Effector CD4-positive, alpha-beta T cell (primary cell): ENCODE results near the gene MRPL47.

ENCODE experiments used
- DNase-seq: peaks from one replicate; pipeline ENCODE4 v3.0.0-alpha.2; 2020

MRPL47 gene

DNA sequence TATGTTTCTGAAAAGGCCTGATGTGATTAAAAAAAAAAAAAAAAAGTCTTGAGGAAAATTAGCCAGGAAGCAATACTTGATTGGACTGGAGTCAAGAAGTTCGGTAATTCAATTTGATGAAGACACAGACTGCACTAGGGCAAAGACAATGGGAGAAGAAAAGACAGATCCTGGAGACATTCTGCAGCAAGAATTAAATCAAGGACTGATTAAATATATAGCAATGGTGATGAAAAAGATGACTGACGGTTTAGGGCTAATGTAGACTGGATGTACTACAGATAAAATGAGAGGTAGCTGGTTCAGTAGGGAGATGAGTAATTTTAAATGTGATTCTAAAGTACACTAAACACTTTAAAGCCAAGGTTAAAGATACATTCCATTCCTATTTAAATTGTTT lies 13.8 kb downstream of the MRPL47 start:
- DNase-seq = no peak

DNA sequence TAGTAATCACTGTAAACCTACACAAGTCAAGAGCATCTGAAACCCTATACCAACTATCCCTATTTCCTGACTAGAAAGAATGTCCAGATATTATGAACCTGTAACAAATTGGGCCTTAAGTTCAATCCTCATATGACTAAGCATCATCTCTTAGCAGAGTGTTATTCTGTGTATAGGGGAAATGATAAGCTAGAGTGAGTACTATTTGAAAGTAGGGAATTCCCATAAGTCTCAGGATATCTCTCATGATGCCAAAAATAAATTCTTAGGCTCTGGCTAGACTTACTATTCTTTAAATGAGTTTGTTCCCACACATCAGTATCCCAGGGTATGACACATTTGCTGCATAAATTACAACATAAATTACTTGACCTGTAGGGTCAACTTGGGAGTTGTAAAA lies 15.3 kb downstream of the MRPL47 start:
- DNase-seq = no peak

DNA sequence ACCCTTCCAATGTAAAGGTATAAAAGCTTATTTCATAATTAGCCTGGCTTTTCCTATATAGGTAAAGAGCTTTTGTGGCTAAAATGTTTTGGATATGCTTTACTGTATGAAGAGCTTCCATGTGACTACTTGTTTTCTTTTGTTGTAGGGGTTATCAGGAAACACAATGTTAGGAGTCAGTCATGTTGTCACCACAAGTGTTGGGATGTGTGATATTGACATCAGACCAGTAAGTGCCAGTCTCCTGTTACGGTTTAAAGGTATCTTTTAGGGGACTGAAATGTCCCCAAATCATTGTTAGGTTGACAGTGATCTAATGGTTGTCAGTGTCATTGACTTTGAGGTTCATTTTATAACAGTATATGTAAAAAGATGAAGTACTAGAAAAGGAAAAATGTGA lies 23.4 kb downstream of the MRPL47 start:
- no peak for DNase-seq

DNA sequence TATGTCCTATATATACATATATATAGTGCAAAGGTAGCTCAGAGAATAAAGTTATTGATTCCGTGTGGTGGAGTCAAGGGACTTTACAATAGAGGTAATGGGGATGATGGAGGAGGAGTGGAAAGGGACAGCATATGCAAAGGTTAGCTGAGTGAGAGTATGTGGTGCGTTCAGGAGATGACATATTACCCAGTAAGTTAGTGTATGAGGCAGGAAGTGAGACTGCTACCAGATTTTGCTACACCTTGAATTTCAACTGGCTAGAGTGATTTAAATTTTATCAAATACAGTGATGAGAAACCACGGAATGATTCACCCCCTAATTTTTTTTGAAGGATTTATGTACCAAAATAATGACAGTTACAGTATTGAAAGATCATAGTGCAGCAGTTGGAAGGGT lies 38.9 kb downstream of the MRPL47 start:
- no peak for DNase-seq

DNA sequence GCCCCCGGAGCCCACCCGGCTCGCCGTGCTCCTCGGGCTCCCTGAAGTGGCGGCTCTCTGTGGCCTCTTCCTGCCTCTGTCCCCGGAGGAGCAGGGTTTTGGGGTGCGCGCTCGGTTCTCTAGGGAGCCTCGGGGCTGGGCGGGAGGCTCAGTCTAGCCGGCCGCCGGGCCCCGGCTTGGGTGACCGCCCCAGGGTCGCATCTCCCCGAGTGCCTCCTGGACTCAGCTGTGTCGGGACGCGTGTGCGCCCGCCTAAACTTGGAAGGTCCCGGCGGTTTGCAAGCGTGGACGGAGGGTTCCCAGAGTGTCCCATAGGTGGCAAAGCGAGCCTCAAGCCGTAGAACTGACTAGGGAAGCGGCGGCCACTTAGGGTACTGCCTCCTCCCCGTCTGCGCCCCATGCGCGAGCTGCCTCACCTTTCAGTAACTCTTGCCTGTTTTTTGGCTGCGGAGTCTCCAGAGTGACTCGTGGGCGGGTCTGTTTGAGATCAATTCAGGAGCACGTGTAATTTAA lies 41.1 kb downstream of the MRPL47 start:
- peak; percentile 57 for DNase-seq

DNA sequence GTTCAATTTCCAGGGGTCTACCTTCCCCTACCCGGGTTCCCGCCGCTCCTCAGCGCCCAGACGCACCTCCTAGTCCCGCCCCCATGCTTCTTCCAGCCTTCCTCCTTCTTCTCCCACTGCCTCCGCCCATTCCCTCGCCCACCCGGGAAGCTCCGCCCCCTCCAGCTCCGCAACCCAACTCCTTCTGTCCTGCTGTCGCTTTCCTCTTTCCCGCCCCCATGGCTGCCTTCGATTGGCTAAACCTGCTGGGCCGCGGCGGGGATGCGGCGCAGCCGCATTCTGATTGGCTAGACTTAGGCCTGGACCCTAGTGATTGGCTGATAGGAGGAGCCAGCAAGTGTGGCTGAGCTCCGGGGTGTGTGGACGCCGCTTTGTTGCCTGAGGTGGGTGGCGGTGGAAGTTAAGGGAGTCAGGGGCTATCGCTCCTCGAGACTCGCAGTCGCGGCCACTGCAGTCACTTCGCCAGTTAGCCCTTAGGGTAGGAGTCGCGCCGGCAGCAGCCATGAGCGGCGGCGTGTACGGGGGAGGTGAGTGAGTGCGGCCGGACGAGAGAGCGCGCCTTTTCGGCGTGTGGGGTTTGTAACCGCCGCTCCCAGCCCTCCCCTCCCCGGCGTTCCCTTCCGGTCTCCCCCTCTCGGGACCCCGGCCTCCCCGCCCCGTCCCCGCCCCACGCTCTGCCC lies 41.7 kb downstream of the MRPL47 start, which contains the start of gene ACTL6A:
Gene ACTL6A (plus strand): TSS at position 336 of the 680 bp plus-strand sequence. CDS start 167 bp downstream, at position 503.
- DNase-seq = peak; percentile 97

DNA sequence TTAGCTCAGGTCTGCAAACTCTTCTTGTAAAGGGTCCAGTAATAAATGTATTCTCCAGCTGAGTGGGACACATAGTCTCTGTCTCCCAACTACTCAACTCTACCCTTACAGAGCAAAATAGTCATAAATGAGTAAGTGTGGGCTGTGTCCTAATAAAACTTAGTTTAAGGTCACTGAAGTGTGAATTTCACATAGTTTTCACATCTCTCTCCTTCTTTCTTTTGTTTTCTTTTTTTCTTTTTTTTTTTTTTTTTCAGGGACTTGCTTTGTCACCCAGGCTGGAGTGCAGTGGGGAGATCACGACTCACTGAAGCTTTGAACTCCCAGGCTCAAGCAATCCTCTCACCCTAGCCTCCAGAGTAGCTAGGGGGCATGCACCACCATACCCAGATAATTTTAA lies 43.6 kb downstream of the MRPL47 start:
- no peak for DNase-seq

DNA sequence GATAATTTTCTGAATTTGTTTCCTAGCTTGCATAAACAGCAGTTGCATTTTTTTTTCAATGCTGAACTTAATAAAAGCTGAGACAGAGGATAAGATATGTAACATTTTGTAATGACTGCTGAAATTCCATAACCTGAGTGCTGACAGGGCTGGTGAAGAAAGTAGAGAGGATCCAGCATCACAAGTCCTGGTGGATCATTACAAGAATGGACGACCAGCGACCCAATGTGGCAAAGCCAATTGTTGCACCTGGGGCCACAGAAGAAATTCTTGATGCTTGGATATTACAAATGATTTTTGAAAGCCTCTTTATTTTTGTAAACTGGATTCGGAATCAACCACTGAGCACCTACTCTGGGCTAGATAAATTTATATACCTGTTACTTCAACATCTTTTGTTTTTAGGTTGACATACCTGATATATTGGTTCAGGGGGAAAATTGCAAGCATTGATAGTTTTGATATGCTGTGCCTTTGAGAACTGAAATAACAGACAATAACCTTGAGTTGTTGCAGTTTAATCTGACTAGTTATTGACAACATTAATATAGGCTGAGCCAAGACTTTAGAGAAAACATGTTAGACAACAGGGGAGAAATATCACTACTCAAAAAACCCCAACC lies 45.6 kb downstream of the MRPL47 start:
- peak; percentile 26 for DNase-seq

DNA sequence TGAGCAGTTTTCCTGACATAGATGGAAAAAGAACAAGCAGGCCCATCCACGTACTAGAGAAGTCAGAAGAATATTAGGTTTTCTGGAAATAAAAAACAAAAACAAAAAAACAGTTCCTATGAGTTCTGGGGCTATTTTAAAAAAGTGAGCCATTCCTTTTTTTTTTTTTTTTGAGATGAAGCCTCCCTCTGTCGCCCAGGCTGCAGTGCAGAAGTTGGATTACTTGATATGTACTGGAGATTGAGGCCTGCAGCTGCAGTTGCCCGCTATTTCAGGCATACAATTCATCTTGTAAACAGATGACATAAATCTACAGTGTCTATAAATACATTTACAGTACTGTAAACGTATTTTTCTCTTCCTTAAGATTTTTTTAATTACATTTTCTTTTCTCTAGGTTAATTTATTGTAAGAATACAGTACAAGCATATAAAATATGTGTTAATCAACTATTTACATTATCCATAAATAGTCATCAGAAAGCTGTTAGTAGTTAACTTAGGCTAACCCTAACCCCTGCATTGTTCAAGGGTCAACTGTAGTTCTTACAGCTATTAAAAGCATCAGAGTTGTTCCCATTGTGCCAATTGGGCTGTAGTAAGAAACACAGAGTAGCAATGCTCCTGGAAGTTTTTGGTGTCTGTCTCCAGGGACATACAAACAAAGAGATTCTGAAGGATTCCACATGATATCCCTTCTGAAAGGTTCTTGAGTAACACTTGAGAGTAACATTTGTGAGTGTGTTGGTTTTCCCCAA lies 52.9 kb downstream of the MRPL47 start:
- DNase-seq = no peak

DNA sequence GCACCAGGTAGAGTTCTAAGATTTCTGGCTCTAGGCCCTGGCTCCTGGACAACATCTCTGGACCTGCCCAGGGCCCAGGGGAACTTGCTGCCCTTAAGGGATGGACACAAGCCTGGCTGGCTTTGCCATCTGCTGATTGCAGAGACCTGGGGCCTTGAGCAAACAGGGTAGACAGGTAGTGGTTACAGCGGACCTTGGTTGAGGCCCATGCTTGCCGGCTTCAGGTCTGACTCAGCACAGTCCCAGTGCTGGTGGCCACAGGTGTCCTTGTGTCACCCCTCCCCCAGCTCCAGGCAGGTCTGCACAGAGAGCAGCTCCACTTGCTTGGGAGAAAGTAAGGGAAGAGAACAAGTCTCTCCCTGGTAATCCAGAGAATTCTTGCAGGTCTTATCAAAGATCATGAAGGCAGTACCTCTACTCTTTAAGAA lies 57.6 kb downstream of the MRPL47 start:
- no peak for DNase-seq

DNA sequence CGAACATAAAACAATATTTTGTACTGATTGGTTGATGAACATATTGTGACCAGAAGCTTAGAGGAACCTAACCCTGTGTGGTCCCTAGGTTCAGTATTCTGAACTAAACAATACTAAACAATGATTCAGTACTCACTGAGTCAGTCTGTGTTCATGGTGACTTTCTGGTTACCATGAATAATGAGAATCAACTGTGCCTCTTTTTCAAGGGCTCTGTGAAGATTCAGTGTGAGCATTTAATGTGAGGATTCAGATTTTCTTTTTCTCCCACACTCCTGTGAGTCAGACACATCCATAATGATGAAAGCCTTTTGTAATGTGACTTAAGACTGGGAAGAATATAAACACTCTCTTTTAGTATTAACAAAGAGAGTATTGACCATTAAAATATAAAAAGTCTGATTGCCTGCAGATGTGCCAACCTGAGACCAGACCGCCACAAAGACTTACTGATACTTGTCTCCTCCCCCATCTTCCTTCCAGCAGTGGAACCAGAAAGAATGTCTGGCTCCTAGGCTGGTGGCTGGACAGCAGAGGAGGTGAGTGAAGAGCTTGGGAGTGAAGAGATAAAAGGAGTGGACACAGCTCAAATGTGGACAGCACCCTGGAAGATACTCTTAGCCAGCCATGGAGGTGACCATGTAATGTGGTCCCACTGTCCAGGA lies 59.3 kb downstream of the MRPL47 start:
- DNase-seq = no peak

DNA sequence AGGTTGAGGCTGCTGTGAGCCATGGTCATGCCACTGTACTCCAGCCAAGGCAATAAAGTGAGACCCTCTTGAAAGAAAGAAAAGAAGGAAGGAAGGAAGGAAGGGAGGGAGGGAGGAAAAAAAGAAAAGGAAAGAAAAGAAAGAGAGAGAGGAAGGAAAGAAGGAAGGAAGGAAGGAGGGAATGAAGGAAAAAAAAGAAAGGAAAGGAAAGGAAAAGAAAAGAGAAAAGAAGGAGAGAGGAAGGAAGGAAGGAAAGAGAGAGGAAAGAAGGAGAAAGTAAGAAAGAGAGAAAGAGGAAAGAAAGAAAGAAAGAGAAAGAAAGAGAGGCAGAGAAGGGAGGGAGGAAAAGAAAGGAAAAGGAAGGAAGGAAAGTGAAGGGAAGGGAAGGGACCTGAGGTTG lies 62.1 kb downstream of the MRPL47 start:
- DNase-seq = no peak

DNA sequence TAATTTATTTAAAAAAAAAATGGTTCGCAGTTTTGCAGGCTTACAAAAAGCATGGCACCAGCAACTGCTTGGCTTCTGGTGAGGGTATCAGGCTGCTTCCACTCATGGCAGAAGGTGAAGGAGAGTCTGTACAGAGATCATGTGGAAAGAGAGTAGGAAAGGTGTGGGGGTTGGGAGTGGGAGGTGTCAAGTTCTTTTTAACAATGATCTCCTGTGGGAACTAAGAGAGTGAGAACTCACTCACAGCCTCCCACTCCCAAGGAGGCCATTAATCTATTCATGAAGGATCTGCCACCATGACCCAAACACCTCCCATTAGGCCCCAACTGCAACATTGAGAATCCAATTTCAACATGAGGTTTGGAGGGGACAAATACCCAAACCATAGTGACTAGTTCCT lies 62.8 kb downstream of the MRPL47 start:
- no peak for DNase-seq

DNA sequence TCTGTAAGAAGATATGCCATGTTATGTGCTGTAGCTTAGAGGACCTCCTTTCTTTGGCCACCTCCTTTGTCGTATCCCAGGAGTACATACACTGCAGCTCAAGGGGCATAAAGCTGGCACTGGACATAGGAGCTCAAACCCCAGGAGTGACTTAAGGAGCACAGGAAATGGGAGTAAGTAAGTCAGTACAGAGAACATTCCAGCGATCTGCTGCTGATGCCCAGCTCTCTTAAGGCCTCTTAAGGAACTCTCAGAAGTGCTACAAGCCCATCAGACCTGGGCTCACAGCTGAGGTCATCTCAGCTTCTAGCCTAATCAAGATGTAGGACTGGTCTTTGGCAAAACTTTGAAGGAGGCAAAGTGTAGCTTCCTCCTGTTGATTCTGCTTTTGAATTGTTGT lies 63.3 kb downstream of the MRPL47 start:
- DNase-seq = no peak
